22Rv1 (cell line): ENCODE results near the gene AIDA.

Experiments
- ZFX ChIP-seq: fragments of 450-650 bp; IDR thresholded peaks from 2 replicates; pipeline ENCODE4 v1.6.1; 2017; ENCODE audit warnings: antibody characterized with exemption, borderline replicate concordance
- TF ChIP-seq, protein P1 (sequence below): fragments of 450-650 bp; IDR thresholded peaks from 2 replicates; pipeline ENCODE4 v1.5.1; 2017; ENCODE audit warnings: mild to moderate bottlenecking

DNA sequence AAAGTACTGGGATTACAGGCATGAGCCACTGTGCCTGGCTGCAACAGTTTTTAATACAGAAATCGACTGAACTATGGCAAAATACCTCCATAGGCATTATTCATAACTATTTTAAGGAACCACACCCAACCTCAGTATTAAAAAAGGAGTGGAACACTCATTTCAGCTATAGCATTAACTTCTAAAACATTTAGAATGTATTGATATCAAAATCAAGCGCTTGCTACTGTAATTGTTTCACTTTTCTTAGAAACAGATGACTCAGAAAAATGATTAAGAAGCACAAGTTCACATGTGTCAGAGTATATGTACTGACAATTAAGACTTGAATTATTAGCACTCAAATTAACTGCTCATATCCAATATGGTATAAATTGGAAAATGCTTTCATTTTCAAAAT, 15.1 kb downstream of the AIDA start:
- TF ChIP-seq, protein P1, sequence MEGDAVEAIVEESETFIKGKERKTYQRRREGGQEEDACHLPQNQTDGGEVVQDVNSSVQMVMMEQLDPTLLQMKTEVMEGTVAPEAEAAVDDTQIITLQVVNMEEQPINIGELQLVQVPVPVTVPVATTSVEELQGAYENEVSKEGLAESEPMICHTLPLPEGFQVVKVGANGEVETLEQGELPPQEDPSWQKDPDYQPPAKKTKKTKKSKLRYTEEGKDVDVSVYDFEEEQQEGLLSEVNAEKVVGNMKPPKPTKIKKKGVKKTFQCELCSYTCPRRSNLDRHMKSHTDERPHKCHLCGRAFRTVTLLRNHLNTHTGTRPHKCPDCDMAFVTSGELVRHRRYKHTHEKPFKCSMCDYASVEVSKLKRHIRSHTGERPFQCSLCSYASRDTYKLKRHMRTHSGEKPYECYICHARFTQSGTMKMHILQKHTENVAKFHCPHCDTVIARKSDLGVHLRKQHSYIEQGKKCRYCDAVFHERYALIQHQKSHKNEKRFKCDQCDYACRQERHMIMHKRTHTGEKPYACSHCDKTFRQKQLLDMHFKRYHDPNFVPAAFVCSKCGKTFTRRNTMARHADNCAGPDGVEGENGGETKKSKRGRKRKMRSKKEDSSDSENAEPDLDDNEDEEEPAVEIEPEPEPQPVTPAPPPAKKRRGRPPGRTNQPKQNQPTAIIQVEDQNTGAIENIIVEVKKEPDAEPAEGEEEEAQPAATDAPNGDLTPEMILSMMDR: no peak
- TF ChIP-seq ZFX: no peak
